HUDEP-2 (cell line): ENCODE measurements around the gene PPP2R5A.
A peak's percentile ranks its signal among the peaks of the same experiment; 100 is the strongest.
"Not testable (repeated sequence)": the region's sequence is repeated elsewhere in the genome, so short reads cannot be mapped to it uniquely, and the experiment has no call there.

ENCODE experiments used
- DNase-seq, 76 experiments: peaks; one replicate each; lab custom pipeline; 2025; ENCODE audit not compliant: unreplicated experiment in 76 of 76; lab: John Stamatoyannopoulos, UW

The PPP2R5A gene

GRCh38 chr1:212294983-212295382, 9.8 kb downstream of the PPP2R5A start:
- no peak for DNase-seq

DNA sequence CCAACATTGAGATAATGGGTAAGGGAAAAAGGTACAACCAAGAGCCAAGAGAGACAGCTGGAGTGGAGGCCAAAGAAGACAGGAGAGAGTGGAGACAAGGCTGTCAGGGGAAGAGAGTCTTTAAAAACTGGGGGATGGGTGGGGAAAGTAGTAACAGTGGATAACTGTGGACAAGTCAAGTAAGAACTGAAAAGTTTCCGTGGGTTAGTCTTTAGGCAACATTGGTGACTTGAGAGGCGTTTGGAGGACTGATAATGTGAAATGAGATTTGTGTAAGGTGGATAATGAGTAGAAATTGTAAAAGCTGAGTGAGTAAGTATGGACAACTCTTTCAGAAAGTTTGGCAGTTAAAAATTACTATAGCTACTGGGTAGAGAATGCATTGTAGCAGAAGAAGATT, 10.4 kb downstream of the PPP2R5A start:
- DNase-seq = no peak

GRCh38 chr1:212297338-212297737, 12.1 kb downstream of the PPP2R5A start:
- no peak for DNase-seq

DNA sequence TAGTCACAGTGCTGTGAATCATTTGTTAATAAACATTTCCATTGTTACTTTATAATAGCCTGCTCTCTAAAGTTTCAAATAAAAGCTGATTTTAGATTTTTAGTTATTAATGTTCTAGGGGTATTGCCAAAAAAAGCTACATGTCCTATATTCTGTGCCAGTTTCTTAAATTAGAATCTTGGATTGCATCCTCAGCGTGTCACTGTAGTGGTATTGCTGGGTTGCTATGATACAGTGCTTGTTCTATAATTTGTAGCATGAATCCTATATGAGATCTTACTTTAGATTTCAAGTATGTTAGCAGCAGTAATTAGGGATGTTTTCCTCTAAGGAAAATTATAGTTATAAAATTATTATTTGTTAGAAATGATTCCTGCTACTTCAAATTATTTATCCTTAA, 16.4 kb downstream of the PPP2R5A start:
- DNase-seq = no peak

- DNase-seq = no peak
Measured at GRCh38 chr1:212302745-212303383, 17.7 kb downstream of the PPP2R5A start.

GRCh38 chr1:212305342-212305741, 20.1 kb downstream of the PPP2R5A start:
- DNase-seq = no peak

DNA sequence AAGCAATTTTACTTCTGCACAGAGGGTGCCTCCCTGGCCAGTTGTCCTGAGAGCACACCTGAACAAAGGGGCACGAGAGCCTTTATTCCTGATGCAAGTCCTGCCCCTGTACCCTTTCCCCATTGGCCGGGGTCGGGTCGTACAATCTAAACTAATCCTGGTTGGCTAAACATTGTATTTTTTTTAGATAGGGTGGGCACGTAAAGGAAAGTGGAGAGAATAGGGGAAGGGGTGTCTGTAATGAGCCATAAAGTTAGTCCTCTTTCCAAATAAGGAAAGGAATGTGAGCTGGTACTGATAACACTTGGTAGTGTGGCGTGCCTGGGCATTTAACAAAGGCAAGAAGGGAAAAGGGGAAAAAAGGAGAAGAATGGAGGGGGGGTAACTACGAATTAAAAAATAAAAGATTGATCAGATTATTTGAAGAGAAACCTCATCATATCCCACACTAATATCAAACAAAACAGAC, 20.8 kb downstream of the PPP2R5A start:
- DNase-seq = not testable (repeated sequence)

- no peak for DNase-seq
Measured at GRCh38 chr1:212309967-212310366, 24.8 kb downstream of the PPP2R5A start.

DNA sequence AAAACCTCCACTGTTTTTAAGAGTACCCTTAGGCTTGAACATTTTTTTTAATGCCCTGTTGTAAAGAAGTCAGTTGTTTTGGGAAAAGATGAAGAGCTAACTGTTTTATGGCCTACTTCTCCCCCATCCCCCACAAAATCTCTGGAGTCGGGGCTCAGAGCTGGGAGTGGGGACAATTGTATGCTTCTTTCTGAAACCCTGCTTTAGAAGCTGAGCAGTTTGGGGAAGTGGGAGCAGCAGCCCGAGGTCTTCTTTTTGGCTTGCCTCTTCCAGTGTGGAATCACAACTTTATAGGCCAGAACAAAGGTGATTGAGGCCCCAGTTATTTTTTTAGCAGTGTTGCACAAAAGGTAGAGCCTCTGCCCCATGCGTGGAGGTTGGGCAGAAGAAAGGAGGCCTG, 25.2 kb downstream of the PPP2R5A start:
- DNase-seq = no peak

GRCh38 chr1:212311836-212312497, 26.8 kb downstream of the PPP2R5A start:
- DNase-seq = no peak

DNA sequence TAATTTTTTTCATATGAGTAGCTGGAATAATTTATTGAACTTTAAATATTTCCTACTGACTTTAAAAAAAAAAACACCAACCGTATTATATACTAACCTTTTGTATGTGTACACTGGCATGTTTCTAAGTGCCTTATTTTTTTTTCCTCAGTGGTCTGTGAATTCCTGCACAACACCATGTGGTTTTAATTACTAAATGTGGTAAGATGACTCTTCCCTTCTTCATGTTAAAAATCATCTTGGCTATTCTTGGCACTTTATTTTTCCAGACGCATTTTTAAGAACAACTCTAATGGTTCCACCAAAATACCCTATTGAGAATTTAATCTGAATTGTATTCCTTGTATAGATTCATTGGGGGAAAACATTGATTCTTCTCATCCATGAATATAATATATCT, 28.4 kb downstream of the PPP2R5A start:
- DNase-seq = no peak

DNA sequence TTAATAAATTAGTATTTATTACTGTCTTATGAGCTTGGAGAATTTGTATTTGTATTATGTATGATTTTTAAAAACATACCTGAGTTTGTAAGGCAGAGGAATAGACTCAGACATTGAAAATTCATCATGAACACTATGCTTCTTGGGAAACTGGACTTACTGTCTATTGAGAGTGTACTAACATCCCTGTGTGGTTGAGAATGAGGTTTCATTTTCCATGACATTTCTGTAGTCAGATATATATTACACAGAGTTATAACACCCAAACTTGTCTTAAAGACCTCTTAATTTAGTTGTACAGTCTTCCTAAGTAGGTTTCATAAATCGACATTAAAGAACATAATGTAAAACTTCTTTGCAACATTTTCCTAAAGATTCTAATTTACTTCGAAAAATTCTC, 30.0 kb downstream of the PPP2R5A start:
- no peak for DNase-seq

GRCh38 chr1:212315907-212316306, 30.7 kb downstream of the PPP2R5A start:
- peak in 23 of 76 experiments; percentile 2 to 44 (median 15) for DNase-seq

GRCh38 chr1:212317916-212318315, 32.7 kb downstream of the PPP2R5A start:
- no peak for DNase-seq

DNA sequence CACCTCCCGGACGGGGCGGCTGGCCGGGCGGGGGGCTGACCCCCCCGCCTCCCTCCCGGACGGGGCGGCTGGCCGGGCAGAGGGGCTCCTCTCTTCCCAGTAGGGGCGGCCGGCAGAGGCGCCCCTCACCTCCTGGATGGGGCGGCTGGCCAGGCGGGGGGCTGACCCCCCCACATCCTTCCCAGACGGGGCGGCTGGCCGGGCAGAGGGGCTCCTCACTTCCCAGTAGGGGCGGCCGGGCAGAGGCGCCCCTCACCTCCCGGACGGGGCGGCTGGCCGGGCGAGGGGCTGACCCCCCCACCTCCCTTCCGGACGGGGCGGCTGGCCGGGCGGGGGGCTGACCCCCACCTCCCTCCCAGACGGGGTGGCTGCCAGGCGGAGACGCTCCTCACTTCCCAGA, 35.8 kb downstream of the PPP2R5A start:
- not testable (repeated sequence) for DNase-seq

- DNase-seq = no peak
Measured at GRCh38 chr1:212323066-212323465, 37.9 kb downstream of the PPP2R5A start.

DNA sequence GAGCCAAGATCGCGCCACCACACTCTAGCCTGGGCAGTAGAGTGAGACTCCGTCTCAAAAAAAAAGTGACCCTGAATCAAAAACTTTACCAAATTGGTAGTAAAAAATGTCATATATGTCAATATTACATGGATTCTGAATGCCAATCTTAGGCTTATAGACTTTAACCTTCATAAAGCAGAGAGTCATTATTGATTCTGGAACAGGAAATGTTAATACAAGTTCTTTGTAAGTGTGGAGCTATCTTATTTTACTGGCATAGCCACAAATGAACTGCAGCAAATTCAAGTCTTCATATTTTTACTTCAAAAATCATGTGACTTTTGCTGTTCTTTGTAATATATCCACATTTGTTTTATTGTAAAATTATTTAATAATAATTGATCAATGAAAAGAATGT, 41.3 kb downstream of the PPP2R5A start:
- no peak for DNase-seq

GRCh38 chr1:212328248-212328647, 43.0 kb downstream of the PPP2R5A start:
- no peak for DNase-seq

DNA sequence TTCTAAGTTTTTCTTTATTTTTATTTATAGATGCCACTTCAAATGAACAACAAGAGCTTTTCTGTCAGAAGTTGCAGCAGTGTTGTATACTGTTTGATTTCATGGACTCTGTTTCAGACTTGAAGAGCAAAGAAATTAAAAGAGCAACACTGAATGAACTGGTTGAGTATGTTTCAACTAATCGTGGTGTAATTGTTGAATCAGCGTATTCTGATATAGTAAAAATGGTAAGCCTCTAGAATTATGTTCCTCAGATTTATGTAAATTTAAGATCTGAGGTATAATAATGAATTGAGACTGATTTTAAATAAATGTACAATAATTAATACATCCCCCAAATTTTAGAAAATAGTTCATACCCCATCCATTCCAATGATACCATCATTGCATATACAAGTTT, 43.9 kb downstream of the PPP2R5A start:
- no peak for DNase-seq

DNA sequence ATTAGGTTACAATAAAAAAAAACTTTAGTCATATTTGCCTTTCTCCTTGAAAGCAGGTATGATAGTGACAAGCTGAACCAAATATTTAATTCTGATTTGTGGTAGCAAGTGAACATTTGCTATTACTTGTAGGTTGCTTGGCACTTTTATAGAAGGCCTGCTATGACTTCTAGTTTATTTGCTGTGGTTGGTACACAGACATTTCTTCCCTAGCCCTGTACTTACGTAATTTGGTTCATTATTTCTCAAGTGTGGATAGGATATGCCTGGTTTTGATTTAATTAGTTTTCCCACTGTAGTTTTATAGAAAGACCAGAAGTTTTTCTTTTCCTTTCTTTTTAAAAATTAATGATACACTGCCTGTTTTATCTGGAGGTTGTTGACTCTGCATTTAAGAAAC, 55.9 kb downstream of the PPP2R5A start:
- DNase-seq = no peak

DNA sequence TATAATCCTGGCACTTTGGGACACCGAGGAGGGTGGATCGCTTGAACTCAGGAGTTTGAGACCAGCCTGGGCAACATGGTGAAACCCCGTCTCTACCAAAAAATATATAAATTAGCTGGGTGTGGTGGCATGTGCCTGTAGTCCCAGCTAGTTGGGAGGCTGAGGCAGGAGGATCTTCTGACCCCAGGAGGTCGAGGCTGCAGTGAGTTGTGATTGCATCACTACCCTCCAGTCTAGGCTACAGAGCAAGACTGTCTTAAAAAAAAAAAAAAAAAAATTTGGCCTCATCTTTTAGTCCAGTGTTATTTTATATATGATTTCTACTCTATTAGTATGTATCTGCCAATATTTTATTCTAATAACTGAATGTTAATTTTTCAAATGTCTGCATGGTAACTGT, 59.7 kb downstream of the PPP2R5A start:
- DNase-seq = no peak

DNA sequence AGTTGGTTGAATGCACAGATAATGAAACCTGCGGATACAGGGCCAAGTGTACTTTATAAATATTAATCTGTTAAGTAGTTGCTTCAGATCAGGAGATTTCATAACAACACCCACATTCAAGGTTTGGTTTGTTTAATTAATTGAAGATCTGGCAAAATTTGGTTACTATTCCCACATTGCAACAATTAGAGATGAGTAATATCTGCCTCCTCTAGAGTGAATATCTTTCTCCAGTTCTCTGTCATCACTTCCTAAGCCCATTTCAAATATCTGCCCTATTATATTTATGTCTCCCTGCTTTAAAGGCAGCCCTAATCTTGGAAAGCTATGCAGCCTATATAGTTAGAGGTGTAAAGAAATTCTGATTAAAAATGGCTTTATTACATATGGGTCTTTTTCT, 61.4 kb downstream of the PPP2R5A start:
- no peak for DNase-seq
